HEK293 (cell line): ENCODE results near the gene SETD2.

Source experiments
- CTCF ChIP-seq: fragments of 450-650 bp; formaldehyde crosslinking; IDR thresholded peaks from 2 replicates; pipeline ENCODE4 v1.5.1; 2016; ENCODE audit warnings: missing biosample characterization, missing genetic modification characterization
- MEIS1 ChIP-seq: sonication (generic); formaldehyde crosslinking; IDR thresholded peaks from 2 replicates; pipeline ENCODE4 v1.8.1; 2022; ENCODE audit warnings: missing genetic modification reagents, mild to moderate bottlenecking, borderline replicate concordance
- MZF1 ChIP-seq: fragments of 450-650 bp; formaldehyde crosslinking; IDR thresholded peaks from 2 replicates; pipeline ENCODE4 v1.5.1; 2017; ENCODE audit warnings: missing biosample characterization, missing genetic modification characterization, borderline replicate concordance
- SALL2 ChIP-seq: fragments of 450-650 bp; formaldehyde crosslinking; IDR thresholded peaks from 2 replicates; pipeline ENCODE4 v1.5.0; 2017; ENCODE audit warnings: missing biosample characterization, mild to moderate bottlenecking, missing genetic modification characterization, borderline replicate concordance
- SP7 ChIP-seq: fragments of 450-650 bp; formaldehyde crosslinking; IDR thresholded peaks from 2 replicates; pipeline ENCODE4 v1.5.1; 2016; ENCODE audit warnings: missing biosample characterization, missing genetic modification characterization
- ZBTB26 ChIP-seq: fragments of 450-650 bp; formaldehyde crosslinking; optimal IDR thresholded peaks from 2 replicates; pipeline ENCODE3; 2016; ENCODE audit warnings: missing biosample characterization, mild to moderate bottlenecking, missing genetic modification characterization
- ZBTB7A ChIP-seq: fragments of 450-650 bp; formaldehyde crosslinking; IDR thresholded peaks from 2 replicates; pipeline ENCODE4 v1.5.1; 2016; ENCODE audit warnings: low read depth, missing biosample characterization, missing genetic modification characterization
- ZNF600 ChIP-seq: fragments of 450-650 bp; formaldehyde crosslinking; IDR thresholded peaks from 2 replicates; pipeline ENCODE4 v1.5.1; 2016; ENCODE audit warnings: missing biosample characterization, missing genetic modification characterization
- ZSCAN4 ChIP-seq: fragments of 450-650 bp; formaldehyde crosslinking; IDR thresholded peaks from 2 replicates; pipeline ENCODE4 v1.5.1; 2017; ENCODE audit warnings: missing biosample characterization, missing genetic modification characterization

- TF ChIP-seq SALL2 (tag by site-specific recombination) (no peak), MZF1 (tag by site-specific recombination) (no peak), MEIS1 (CRISPR knock-in tag) (no peak), SP7 (tag by site-specific recombination) (no peak), CTCF (no peak), ZBTB7A (no peak), ZNF600 (tag by site-specific recombination) (no peak), ZSCAN4 (tag by site-specific recombination) (no peak), ZBTB26 (no peak)
Observed at GRCh38 chr3:46972396-46972795, 191.5 kb downstream of the SETD2 start.
